Spleen (tissue), 11 donors: ENCODE data around the gene ZBTB17. TPM values are rescaled to one million over a fixed set of nuclear protein-coding genes. Genes with fewer than 3 reads are reported as not detected.

ENCODE experiments used
- DNase-seq: peaks from one replicate; pipeline ENCODE4 v3.0.0-alpha.2; 2020
- H3K27ac ChIP-seq, 8 donors: fragments of 200-600 bp; sonication (generic) in 7 of 8; 1 replicate in 4 of 8; 2 replicates in 4 of 8; pipeline versions ENCODE4 v1.5.0 to v1.8.0; 2016 to 2021; ENCODE audit warnings: inconsistent platforms in 4 of 8, mild to moderate bottlenecking in 4 of 8, moderate library complexity in 1 of 8
- H3K27me3 ChIP-seq, 7 donors: fragments of 200-600 bp; sonication (generic) in 6 of 7; replicated peaks in 1 of 7; 1 replicate in 4 of 7; 2 replicates in 3 of 7; pipeline versions ENCODE4 v1.5.0 to v1.8.0; 2016 to 2021; ENCODE audit warnings: inconsistent platforms in 3 of 7, mild to moderate bottlenecking in 1 of 7
- H3K36me3 ChIP-seq, 6 donors: fragments of 200-600 bp; sonication (generic) in 5 of 6; 1 replicate in 4 of 6; 2 replicates in 2 of 6; pipeline versions ENCODE4 v1.5.0 to v1.8.0; 2016 to 2021; ENCODE audit warnings: inconsistent platforms in 2 of 6
- H3K4me1 ChIP-seq, 6 donors: fragments of 200-600 bp; sonication (generic) in 5 of 6; 1 replicate in 3 of 6; 2 replicates in 3 of 6; pipeline versions ENCODE4 v1.5.0 to v1.8.0; 2016 to 2021; ENCODE audit warnings: inconsistent platforms in 3 of 6
- H3K4me3 ChIP-seq, 8 donors: fragments of 200-600 bp; sonication (generic) in 7 of 8; 1 replicate in 4 of 8; 2 replicates in 4 of 8; pipeline versions ENCODE4 v1.5.0 to v1.8.0; 2016 to 2021; ENCODE audit warnings: inconsistent platforms in 4 of 8, mild to moderate bottlenecking in 4 of 8, moderate library complexity in 2 of 8
- H3K9me3 ChIP-seq, 8 donors: fragments of 200-600 bp; sonication (generic) in 7 of 8; 1 replicate in 4 of 8; 2 replicates in 4 of 8; pipeline versions ENCODE4 v1.5.0 to v1.8.0; 2016 to 2021; ENCODE audit warnings: inconsistent platforms in 4 of 8
- CTCF ChIP-seq, 11 experiments: fragments of 200-600 bp in 7 of 11; fragments of 450-650 bp in 4 of 11; sonication (generic) in 4 of 11; IDR thresholded peaks in 8 of 11; conservative IDR thresholded peaks in 3 of 11; 1 replicate in 7 of 11; 2 replicates in 4 of 11; pipeline versions ENCODE4 v1.4.0 to v1.8.0; 2016 to 2021; ENCODE audit warnings: antibody characterized with exemption in 11 of 11, inconsistent platforms in 4 of 11, mild to moderate bottlenecking in 1 of 11
- POLR2A ChIP-seq, 3 donors: fragments of 450-650 bp; IDR thresholded peaks; one replicate each; pipeline ENCODE4 v1.5.1; 2017; ENCODE audit warnings: antibody characterized with exemption in 3 of 3, mild to moderate bottlenecking in 1 of 3
- POLR2AphosphoS5 ChIP-seq, 3 donors: sonication (generic); formaldehyde crosslinking; IDR thresholded peaks; one replicate each; pipeline ENCODE4 v1.5.1; 2017; ENCODE audit warnings: antibody characterized with exemption in 3 of 3
- WGBS, 5 donors: extraction: QIAGEN DNeasy Blood & Tissue Kit in 3 of 5; methylation state at CpG; one replicate each; pipeline versions ENCODE4 v1.1.5 to v1.1.7; 2013 to 2018; 5-methylcytosine and 5-hydroxymethylcytosine counted together
- intact Hi-C: fragments of 100-400 bp; cut with DNase I; formaldehyde crosslinking; loops from one replicate; pipeline ENCODE4 v1.15.0; 2023; ENCODE audit warnings: low total_unique reads
- polyA plus RNA-seq, 3 donors: library from polyadenylated mRNA; stranded (reverse); fragments of 200-250 nt; gene quantifications; one replicate each; pipeline ENCODE4 v1.2.1, GENCODE V29; 2013
- total RNA-seq, 7 donors: library from RNA; depleted of rRNA in 3 of 7; stranded (reverse); fragments of >200 nt in 3 of 7; fragmentation: NEBNext Ultra II Directional in 4 of 7; extraction: Animal tissue kit (Norgen Biotek cat#: 25700) in 4 of 7; gene quantifications; one replicate each; pipeline versions ENCODE4 v1.1.0 to v1.2.1, GENCODE V29; 2016 to 2021
- donor health status: healthy with polysubstance abuse.
- donor health status: DM: no; HTN: no; CAD: no; lungs with moderate emphysema.
- donor health status: DM: no; HTN: no; CAD: no.
- donor health status: Bipolar disorder and iron deficiency.
- donor health status: healthy.
- donor health status: DM: no; HTN: no; CAD: no.
- donor health status: DM: yes; HTN: yes; CAD: no.

ZBTB17 gene
- total and polyA plus RNA-seq, 10 donors: 36.8 to 139 (median 53.4) TPM

GRCh38 chr1:15955552-15955951 lies 20.3 kb downstream of the ZBTB17 start:
- intact Hi-C loops: no loop called here
- DNase-seq: no peak
- H3K4me1 ChIP-seq: peaks cover 39 to 100% (median 79%) of the 10 kb centered on the region in 6 donors

GRCh38 chr1:15954316-15954715 lies 21.6 kb downstream of the ZBTB17 start:
- Histone ChIP-seq H3K9me3 (no peaks in the 10 kb centered on the region), H3K4me3 (no peak overlapping the region), H3K36me3 (peaks cover 0 to 30% (median 0%) of the 10 kb centered on the region in 6 donors), H3K27ac (peak overlapping the region in 2 of 8 donors; percentile 19 to 48), H3K27me3 (no peaks in the 10 kb centered on the region), H3K4me1 (peaks cover 50 to 100% (median 83%) of the 10 kb centered on the region in 6 donors)
- WGBS, 5 donors: 90 to 98% (median 92%) methylated on average over 3 of the region's 3 CpGs
- TF ChIP-seq CTCF (IDR thresholded peaks at IDR 0.05 in 8 of 11, conservative IDR thresholded peaks at IDR 0.05 in 3 of 11) (no peak), POLR2AphosphoS5 (IDR thresholded peaks at IDR 0.05) (no peak), POLR2A (IDR thresholded peaks at IDR 0.05) (no peak)
- peak; percentile 20 for DNase-seq
- intact Hi-C loops: no loop called here

More at GRCh38 chr1:15955552-15955951, 20.3 kb downstream of the ZBTB17 start:
- 95 to 100% (median 99%) methylated on average over 2 of the region's 2 CpGs for WGBS, 5 donors
- Histone ChIP-seq H3K9me3 (no peaks in the 10 kb centered on the region), H3K36me3 (peaks cover 0 to 30% (median 0%) of the 10 kb centered on the region in 6 donors), H3K4me3 (no peak overlapping the region), H3K27me3 (no peaks in the 10 kb centered on the region), H3K27ac (no peak overlapping the region)
- TF ChIP-seq POLR2A (IDR thresholded peaks at IDR 0.05) (no peak), POLR2AphosphoS5 (IDR thresholded peaks at IDR 0.05) (no peak), CTCF (IDR thresholded peaks at IDR 0.05 in 8 of 11, conservative IDR thresholded peaks at IDR 0.05 in 3 of 11) (no peak)

- Histone ChIP-seq H3K4me1 (peaks cover 53 to 100% (median 84%) of the 10 kb centered on the region in 6 donors), H3K4me3 (no peak overlapping the region), H3K27me3 (no peaks in the 10 kb centered on the region), H3K27ac (peak overlapping the region in 3 of 8 donors; percentile 19 to 48 (median 31)), H3K9me3 (no peaks in the 10 kb centered on the region), H3K36me3 (peaks cover 0 to 30% (median 0%) of the 10 kb centered on the region in 6 donors)
- 17 to 50% (median 29%) methylated on average over 1 of the region's 1 CpG for WGBS, 5 donors
- no peak for DNase-seq
- TF ChIP-seq POLR2AphosphoS5 (IDR thresholded peaks at IDR 0.05) (no peak), CTCF (IDR thresholded peaks at IDR 0.05 in 8 of 11, conservative IDR thresholded peaks at IDR 0.05 in 3 of 11) (no peak), POLR2A (IDR thresholded peaks at IDR 0.05) (no peak)
- intact Hi-C loops: no loop called here
Observed at GRCh38 chr1:15953791-15954241, 22.1 kb downstream of the ZBTB17 start.

GRCh38 chr1:15953294-15953771 lies 22.6 kb downstream of the ZBTB17 start:
- H3K4me1 ChIP-seq: peaks cover 55 to 100% (median 84%) of the 10 kb centered on the region in 6 donors
- peaks cover 0 to 33% (median 1%) of the 10 kb centered on the region in 6 donors for H3K36me3 ChIP-seq
- WGBS, 5 donors: 84 to 90% (median 86%) methylated on average over 11 of the region's 11 CpGs
- TF ChIP-seq POLR2AphosphoS5 (IDR thresholded peaks at IDR 0.05) (peak in 2 of 3 donors; percentile 5 to 35), POLR2A (IDR thresholded peaks at IDR 0.05) (no peak)
- H3K27me3 ChIP-seq: no peaks in the 10 kb centered on the region
- DNase-seq: no peak
- intact Hi-C loops: no loop called here
- no peak overlapping the region for H3K4me3 ChIP-seq
- H3K9me3 ChIP-seq: no peaks in the 10 kb centered on the region
- H3K27ac ChIP-seq: peak overlapping the region in 3 of 8 donors; percentile 19 to 48 (median 31)
